ENCODE results near the gene DDX1.

- no peak for TF ChIP-seq GATA3 (IDR thresholded peaks at IDR 0.05; ENCODE audit: low read depth, low read length)
- TF ChIP-seq GATA2 (IDR thresholded peaks at IDR 0.05; ENCODE audit: low read depth, low read length): no peak
Observed at GRCh38 chr2:15603044-15603765, 11.5 kb downstream of the DDX1 start.

Measured in SH-SY5Y (cell line).